HG02678 (cell line): ENCODE data around the gene ABHD16B.
"Not testable (repeated sequence)": the region's sequence is repeated elsewhere in the genome, so short reads cannot be mapped to it uniquely, and the experiment has no call there.

Experiments used
- ATAC-seq: cut with Tn5 transposase; IDR thresholded peaks from one replicate; pipeline ENCODE4 v1.9.1; 2021; ENCODE audit warnings: mild to moderate bottlenecking, moderate library complexity; ENCODE audit not compliant: unreplicated experiment

ABHD16B gene

DNA sequence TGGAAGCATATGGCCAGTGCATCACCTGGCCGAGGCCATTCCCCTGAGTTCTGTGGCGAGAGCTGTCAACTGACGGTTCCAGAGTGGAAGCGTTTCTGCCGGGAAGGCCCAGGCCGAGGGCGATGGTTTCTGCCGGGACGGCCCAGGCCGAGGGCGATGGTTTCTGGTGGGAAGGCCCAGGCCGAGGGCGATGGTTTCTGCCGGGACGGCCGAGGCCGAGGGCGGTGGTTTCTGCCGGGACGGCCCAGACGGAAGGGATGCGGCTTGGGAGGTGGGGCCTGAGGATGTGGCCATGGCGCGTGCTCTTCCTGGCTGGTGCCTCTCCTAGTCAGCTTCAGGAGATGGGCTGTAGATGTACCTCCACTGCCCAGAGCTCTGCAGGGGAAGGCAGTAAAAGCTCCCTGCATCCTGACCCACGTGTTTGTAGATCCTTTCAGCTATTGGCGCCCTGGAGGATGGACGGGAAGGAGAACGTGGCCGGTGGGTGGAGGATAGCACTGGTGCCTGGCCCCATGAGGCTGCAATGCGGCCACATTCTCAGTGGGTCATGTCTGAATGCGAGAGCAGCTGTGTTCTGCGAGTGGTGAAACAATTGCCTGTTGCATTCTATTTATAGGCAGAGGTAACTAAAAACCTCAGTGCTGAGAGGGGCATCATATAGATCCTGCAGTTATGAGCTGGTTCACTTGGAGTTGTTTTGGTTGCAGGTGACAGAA lies 16.6 kb downstream of the ABHD16B start:
- no peak for ATAC-seq

GRCh38 chr20:63878899-63879663 lies 17.8 kb downstream of the ABHD16B start:
- no peak for ATAC-seq

- not testable (repeated sequence) for ATAC-seq
Observed at GRCh38 chr20:63880901-63881300, 19.6 kb downstream of the ABHD16B start.

DNA sequence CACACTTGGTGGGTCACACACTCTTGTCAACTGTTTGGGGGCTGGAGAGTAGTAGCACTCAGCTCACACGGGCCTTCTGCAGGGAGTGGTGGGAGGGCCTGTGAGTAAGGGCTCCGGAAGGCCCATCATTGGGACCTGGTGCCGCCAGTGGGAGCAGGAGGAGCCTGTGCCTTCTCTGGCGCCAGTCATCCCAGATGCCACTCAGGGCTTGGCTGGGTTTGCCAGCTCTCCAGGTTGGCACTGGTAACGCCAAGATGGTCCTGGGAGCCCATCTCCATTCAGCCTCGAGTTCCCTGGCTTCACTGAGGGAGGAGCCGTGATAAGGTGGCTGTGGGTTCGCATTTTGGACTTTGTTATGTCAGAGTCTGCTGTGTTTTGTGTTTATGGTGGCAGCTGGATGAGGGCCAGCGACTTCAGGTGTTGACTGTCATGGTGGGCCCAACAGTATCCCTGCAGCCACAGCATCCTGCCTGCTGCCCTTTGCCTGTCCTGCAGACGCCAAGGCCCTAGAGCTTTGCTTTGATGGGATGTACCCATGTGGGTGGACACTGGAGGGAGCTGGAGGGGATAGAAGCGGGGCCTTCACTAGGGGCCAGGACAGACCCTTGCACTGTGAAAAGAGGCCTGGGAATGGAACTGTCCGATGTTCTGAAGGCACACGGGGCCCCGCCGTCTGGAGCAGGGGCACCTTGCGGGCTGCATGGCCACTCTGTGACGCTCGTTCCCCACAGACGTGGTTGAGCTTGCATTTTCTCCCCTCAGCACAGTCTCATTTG lies 20.3 kb downstream of the ABHD16B start:
- ATAC-seq, result no peak

GRCh38 chr20:63882257-63883200 lies 21.2 kb downstream of the ABHD16B start:
- no peak for ATAC-seq

- ATAC-seq, result no peak
Observed at GRCh38 chr20:63883201-63883593, 21.9 kb downstream of the ABHD16B start.

DNA sequence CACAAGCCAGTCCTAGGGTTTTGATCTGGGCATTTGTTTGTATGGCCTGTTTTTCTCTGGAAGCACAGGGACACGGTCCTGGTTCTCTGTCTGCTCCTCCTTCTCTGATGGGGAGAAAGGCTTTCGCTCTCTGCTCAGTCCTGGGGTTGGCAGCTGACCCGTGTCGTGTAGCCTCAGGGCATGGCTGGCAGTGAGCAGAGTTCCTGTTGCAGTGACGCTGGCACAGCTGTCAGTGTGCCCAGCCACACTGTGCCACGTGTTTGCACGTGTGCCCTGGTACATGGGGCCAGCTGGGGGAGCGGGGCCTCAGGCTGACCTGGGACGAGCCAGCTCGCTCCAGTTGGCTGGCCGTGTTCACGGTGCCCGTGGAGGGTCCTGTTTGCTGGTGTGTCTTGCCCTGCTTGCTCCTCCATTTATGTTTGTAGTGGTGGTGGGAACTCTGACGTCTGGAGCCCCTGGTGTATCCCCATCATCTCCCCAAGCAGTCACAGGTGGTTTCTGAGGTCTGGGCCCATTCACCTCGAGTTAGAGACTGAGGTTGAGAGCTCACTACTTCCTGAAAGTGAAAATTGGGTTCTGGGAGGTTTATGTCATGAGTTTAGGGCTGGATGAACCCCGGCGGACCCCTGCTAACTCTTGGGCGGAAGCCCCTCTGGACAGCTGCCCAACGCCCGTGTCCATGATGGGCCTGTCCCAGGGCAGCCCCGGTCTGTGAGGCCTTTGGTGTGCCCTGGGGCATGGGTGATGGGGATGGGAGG lies 23.4 kb downstream of the ABHD16B start:
- no peak for ATAC-seq

GRCh38 chr20:63885264-63886053 lies 24.2 kb downstream of the ABHD16B start:
- no peak for ATAC-seq

- no peak for ATAC-seq
Observed at GRCh38 chr20:63886054-63886419, 24.7 kb downstream of the ABHD16B start.

- no peak for ATAC-seq
Observed at GRCh38 chr20:63886921-63887320, 25.6 kb downstream of the ABHD16B start.

DNA sequence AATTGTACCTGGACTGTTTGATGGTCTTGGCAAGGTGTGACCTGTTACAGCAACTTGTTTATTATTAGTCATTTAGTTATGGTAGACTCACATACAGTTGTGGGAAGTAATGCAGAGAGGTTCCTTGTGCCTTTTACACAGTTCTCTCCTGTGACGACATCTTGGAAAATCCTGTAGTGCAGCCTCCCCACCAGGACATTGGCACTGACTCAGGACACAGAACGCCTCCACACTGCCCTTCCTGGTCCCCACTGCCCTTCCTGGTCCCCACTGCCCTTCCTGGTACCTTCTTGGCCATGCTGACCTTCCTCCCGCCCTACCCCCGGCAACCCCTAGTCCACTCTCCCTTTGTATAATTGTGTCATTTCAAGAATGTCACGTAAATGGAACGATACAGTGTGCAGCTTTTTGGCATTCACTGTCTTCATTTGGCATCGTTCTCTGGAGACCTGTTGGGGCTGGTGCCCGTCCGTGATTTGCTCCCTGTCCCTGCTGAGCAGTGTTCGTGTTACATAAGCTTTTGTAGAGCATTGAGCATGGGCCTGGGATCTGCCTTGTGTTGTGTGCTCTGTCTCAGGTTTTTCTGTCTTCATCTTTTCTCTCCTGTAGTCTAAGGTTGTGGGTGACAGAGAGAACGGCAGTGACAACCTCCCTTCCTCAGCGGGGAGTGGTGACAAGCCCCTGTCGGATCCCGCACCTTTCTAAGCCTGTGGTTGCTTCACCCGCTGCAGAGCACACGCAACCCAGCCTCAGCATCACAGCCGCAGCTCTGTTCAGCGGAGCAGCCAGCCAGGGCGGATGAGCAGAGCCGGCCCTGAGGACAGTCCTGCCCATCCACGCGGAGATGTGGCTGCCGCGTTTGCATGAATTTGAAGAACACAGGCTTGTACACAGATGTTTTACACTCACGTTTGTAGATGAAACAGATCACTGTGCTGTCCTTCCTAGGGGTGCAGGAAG lies 28.2 kb downstream of the ABHD16B start:
- no peak for ATAC-seq

GRCh38 chr20:63890201-63890576 lies 28.9 kb downstream of the ABHD16B start:
- ATAC-seq, result no peak

DNA sequence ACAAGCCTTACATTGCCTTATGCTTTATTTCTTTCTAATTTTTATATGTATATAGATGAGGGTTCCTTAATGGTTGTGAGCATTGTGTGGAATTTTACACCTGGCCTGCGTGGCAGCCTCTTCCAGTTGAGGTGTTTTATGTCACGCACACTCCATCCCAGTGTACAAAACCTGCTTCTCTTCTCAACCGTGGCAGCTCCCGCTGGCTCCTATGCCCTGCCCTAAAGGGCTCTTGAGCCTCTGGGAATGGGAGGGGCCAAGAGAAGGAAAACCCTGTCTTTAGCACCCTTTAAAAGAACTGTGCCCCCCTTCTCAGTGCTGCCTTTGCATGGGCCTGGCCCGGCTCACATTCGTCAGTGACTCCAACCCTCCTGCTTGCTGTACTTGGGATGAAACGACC lies 29.3 kb downstream of the ABHD16B start:
- no peak for ATAC-seq

GRCh38 chr20:63891061-63892002 lies 30.0 kb downstream of the ABHD16B start:
- ATAC-seq, result no peak

DNA sequence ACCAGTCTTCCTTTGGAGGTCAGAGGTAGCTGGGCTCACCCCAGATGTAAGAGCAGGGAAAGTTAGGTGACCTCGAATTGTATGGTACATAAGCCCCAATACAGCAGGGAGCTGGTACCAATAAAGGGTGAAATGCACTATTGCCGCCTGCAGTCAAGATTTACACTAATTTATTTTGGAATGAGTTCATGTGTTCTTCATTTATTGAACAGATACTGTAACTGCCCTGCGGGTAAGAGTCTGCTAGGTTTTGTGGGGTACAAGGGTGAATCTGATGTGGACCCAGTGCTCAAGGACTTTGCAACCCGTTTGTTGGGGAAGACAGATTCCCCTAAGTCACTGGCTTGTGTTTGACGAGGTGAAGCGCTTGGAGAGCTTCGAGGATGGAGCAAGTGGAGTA lies 31.1 kb downstream of the ABHD16B start:
- ATAC-seq, result no peak

DNA sequence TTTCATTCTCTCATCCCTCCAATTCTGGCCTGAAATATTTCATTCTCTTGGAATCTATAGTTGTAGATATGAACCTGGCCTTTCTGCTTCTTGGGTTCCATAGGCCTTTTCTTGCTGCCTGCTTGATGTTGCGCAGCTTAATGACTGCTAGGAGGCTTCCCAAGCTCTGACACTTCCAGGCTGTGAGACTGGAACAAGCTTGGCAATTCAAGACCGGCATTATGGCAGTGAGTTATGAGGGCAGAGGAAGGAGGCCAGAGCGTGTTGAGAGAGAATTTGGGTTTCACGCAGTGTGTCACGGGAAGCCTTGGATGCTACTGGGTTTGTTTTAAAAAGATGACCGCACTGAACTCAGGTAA lies 32.7 kb downstream of the ABHD16B start:
- no peak for ATAC-seq
